Natural killer cell (primary cell): Measurements from ENCODE around the gene UBAC2. TPM values are rescaled to one million over a fixed set of nuclear protein-coding genes. Genes with fewer than 3 reads are reported as not detected.

ENCODE experiments used
- ATAC-seq, 3 donors: fragments of 150-1000 bp in 2 of 3; fragments of 200-7000 bp in 1 of 3; cut with Tn5 transposase; 1 replicate in 1 of 3; 2 replicates in 2 of 3; pipeline ENCODE4 v1.10.0; 2021; ENCODE audit warnings: mild to moderate bottlenecking in 2 of 3, moderate library complexity in 2 of 3
- DNase-seq, 2 donors: peaks; one replicate each; pipeline versions ENCODE4 v3.0.0 to v3.0.0-alpha.2; 2013 to 2021; ENCODE audit warnings: mixed read lengths in 1 of 2
- H3K27ac ChIP-seq: one replicate; pipeline ENCODE4 v1.5.1; 2013; ENCODE audit warnings: mild to moderate bottlenecking, low read length
- H3K27me3 ChIP-seq: one replicate; pipeline ENCODE4 v1.6.1; 2013; ENCODE audit warnings: low read length; ENCODE audit not compliant: control insufficient read depth, insufficient read depth
- H3K36me3 ChIP-seq: one replicate; pipeline ENCODE4 v1.6.1; 2013; ENCODE audit warnings: low read length; ENCODE audit not compliant: control insufficient read depth, insufficient read depth
- H3K4me1 ChIP-seq: one replicate; pipeline ENCODE4 v1.6.1; 2013; ENCODE audit warnings: low read length; ENCODE audit not compliant: control insufficient read depth, insufficient read depth
- H3K4me3 ChIP-seq: one replicate; pipeline ENCODE4 v1.5.1; 2013; ENCODE audit warnings: low read length
- H3K9me3 ChIP-seq: one replicate; pipeline ENCODE4 v1.6.1; 2013; ENCODE audit warnings: low read length; ENCODE audit not compliant: control insufficient read depth, insufficient read depth
- H3K27ac Mint-ChIP-seq, 2 donors: one replicate each; pipeline ENCODE4 v1.8.0; 2022; ENCODE audit warnings: mild to moderate bottlenecking in 2 of 2, mixed read lengths in 2 of 2, moderate library complexity in 1 of 2
- H3K27me3 Mint-ChIP-seq, 2 donors: one replicate each; pipeline ENCODE4 v1.8.0; 2022; ENCODE audit warnings: low read depth in 2 of 2, mixed read lengths in 2 of 2
- H3K36me3 Mint-ChIP-seq: one replicate; pipeline ENCODE4 v1.8.0; 2022; ENCODE audit warnings: mixed read lengths
- H3K4me1 Mint-ChIP-seq, 2 donors: one replicate each; pipeline ENCODE4 v1.8.0; 2022; ENCODE audit warnings: mixed read lengths in 2 of 2
- H3K4me3 Mint-ChIP-seq: one replicate; pipeline ENCODE4 v1.8.0; 2022; ENCODE audit warnings: mild to moderate bottlenecking, moderate library complexity, mixed read lengths
- H3K9me3 Mint-ChIP-seq, 2 donors: one replicate each; pipeline ENCODE4 v1.8.0; 2022; ENCODE audit warnings: mixed read lengths in 2 of 2
- WGBS: methylation state at CpG from one replicate; pipeline ENCODE4 v1.1.7; 2013; ENCODE audit warnings: missing lambda C conversion rate; ENCODE audit not compliant: insufficient coverage; 5-methylcytosine and 5-hydroxymethylcytosine counted together
- intact Hi-C: fragments of 100-400 bp; cut with micrococcal nuclease; formaldehyde crosslinking; loops from one replicate; pipeline ENCODE4 v1.14.2; 2022
- total RNA-seq, 4 donors: library from RNA; stranded (reverse); fragments of 120-200 nt in 1 of 4; gene quantifications; one replicate each; pipeline versions ENCODE4 v1.2.3 to v1.2.4, GENCODE V29; 2013 to 2022
- TF ChIP-seq, protein P1 (sequence below): fragments of 200-600 bp; IDR thresholded peaks from one replicate; pipeline ENCODE4 v1.8.0; 2022; ENCODE audit warnings: antibody characterized with exemption

UBAC2 gene
- total RNA-seq, 3 donors from 2014 or later (not counting 1 experiment from before 2014, with no cell fraction given): 50.6 to 59.1 (median 56.4) TPM

GRCh38 chr13:99366075-99366987 lies 165.7 kb downstream of the UBAC2 start:
- peak in 1 of 2 donors; percentile 49 for DNase-seq
- TF ChIP-seq, protein P1, sequence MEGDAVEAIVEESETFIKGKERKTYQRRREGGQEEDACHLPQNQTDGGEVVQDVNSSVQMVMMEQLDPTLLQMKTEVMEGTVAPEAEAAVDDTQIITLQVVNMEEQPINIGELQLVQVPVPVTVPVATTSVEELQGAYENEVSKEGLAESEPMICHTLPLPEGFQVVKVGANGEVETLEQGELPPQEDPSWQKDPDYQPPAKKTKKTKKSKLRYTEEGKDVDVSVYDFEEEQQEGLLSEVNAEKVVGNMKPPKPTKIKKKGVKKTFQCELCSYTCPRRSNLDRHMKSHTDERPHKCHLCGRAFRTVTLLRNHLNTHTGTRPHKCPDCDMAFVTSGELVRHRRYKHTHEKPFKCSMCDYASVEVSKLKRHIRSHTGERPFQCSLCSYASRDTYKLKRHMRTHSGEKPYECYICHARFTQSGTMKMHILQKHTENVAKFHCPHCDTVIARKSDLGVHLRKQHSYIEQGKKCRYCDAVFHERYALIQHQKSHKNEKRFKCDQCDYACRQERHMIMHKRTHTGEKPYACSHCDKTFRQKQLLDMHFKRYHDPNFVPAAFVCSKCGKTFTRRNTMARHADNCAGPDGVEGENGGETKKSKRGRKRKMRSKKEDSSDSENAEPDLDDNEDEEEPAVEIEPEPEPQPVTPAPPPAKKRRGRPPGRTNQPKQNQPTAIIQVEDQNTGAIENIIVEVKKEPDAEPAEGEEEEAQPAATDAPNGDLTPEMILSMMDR: no peak
- intact Hi-C loops: no loop called here
- peaks cover 41 to 51% of the 10 kb centered on the region in 2 donors for H3K4me1 Mint-ChIP-seq
- no peaks in the 10 kb centered on the region for H3K9me3 ChIP-seq
- no peaks in the 10 kb centered on the region for H3K27me3 ChIP-seq
- H3K4me3 Mint-ChIP-seq: peak overlapping the region; percentile 47
- peaks cover 19% of the 10 kb centered on the region for H3K36me3 ChIP-seq
- ATAC-seq: no peak
- no peaks in the 10 kb centered on the region for H3K27me3 Mint-ChIP-seq
- H3K27ac Mint-ChIP-seq: peak overlapping the region; percentile 12 to 59
- H3K9me3 Mint-ChIP-seq: no peaks in the 10 kb centered on the region
- WGBS: 82% methylated on average over 7 of the region's 11 CpGs
- no peak overlapping the region for H3K4me3 ChIP-seq
- H3K36me3 Mint-ChIP-seq: peaks cover 30% of the 10 kb centered on the region
- H3K4me1 ChIP-seq: peaks cover 40% of the 10 kb centered on the region
- peak overlapping the region; percentile 58 for H3K27ac ChIP-seq

- Histone ChIP-seq H3K9me3 (no peaks in the 10 kb centered on the region), H3K27ac (peak overlapping the region; percentile 58), H3K4me3 (no peak overlapping the region), H3K4me1 (peaks cover 39% of the 10 kb centered on the region), H3K36me3 (peaks cover 15% of the 10 kb centered on the region), H3K27me3 (no peaks in the 10 kb centered on the region)
- H3K4me1 Mint-ChIP-seq: peaks cover 41 to 52% of the 10 kb centered on the region in 2 donors
- ATAC-seq (peak; percentile 71 to 86 (median 82)), DNase-seq (peak in 1 of 2 donors; percentile 71)
- no peak overlapping the region for H3K4me3 Mint-ChIP-seq
- intact Hi-C loops: no loop called here
- peak overlapping the region; percentile 12 to 32 for H3K27ac Mint-ChIP-seq
- H3K27me3 Mint-ChIP-seq: no peaks in the 10 kb centered on the region
- H3K36me3 Mint-ChIP-seq: peaks cover 32% of the 10 kb centered on the region
- TF ChIP-seq, protein P1: no peak
- H3K9me3 Mint-ChIP-seq: no peaks in the 10 kb centered on the region
- 42% methylated on average over 7 of the region's 7 CpGs for WGBS
These were observed 166.5 kb downstream of the UBAC2 start for GRCh38 chr13:99367106-99367616.

- ATAC-seq: no peak
These were observed 167.2 kb downstream of the UBAC2 start for GRCh38 chr13:99367663-99368448.

More at GRCh38 chr13:99367663-99368448, 167.2 kb downstream of the UBAC2 start:
- peak in 1 of 2 donors; percentile 56 for DNase-seq
- Mint-ChIP-seq H3K27ac (peak overlapping the region; percentile 12 to 32), H3K4me1 (peaks cover 46 to 49% of the 10 kb centered on the region in 2 donors), H3K9me3 (no peaks in the 10 kb centered on the region), H3K36me3 (peaks cover 36% of the 10 kb centered on the region), H3K4me3 (no peak overlapping the region), H3K27me3 (no peaks in the 10 kb centered on the region)
- Histone ChIP-seq H3K4me1 (peaks cover 46% of the 10 kb centered on the region), H3K27me3 (no peaks in the 10 kb centered on the region), H3K36me3 (peaks cover 15% of the 10 kb centered on the region), H3K9me3 (no peaks in the 10 kb centered on the region), H3K4me3 (no peak overlapping the region), H3K27ac (peak overlapping the region; percentile 58)
- intact Hi-C loops: no loop called here
- TF ChIP-seq, protein P1: no peak
- WGBS: 94% methylated on average over 9 of the region's 16 CpGs
